Stimulated activated CD4-positive, alpha-beta T cell treated with anti-CD3 and anti-CD28 coated beads, Interleukin-1b, Interleukin-23, amount 100 ng/mL, for 48 hours (primary cell): ENCODE measurements around the gene CCDC92B.
"Not testable (repeated sequence)": the region's sequence is repeated elsewhere in the genome, so short reads cannot be mapped to it uniquely, and the experiment has no call there.

Source experiments
- DNase-seq: peaks from one replicate; pipeline ENCODE4 v3.0.0-alpha.2; 2020

CCDC92B gene

DNA sequence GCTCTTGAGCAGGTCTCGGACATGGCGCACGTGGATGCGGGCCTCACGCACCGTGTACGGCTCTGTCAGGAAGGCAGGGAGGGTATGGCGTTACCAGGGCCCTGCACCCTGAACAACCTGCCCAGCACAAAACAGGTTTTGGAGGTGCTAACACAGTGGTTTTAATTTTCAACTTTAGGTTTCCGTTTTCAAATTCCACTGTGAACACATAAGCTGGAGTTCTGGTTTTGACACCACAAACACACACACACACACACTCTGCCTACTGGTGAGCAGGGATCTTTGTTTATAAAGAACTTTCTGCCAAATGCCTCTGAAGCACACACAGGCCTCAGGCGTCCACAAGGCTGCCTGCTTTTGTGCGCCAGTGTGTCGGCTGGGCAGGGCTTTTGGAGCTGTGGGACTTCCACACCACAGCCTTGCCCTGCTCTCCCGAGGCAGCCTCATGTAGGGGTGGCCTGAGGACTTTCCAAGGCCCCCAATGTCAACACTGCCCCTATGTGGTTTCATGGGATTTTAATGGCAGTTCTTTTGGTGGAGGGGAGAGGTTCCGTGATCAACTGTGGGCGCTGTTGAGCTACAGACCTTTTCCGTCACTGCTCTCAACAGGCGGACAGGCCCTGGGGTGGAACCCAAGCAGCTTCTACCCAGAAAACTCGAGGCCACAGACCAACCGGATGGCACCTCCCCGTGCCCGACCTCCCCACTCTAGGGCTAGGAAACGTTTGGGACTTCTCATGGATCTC is 47.3 kb downstream of the CCDC92B start:
- no peak for DNase-seq

DNA sequence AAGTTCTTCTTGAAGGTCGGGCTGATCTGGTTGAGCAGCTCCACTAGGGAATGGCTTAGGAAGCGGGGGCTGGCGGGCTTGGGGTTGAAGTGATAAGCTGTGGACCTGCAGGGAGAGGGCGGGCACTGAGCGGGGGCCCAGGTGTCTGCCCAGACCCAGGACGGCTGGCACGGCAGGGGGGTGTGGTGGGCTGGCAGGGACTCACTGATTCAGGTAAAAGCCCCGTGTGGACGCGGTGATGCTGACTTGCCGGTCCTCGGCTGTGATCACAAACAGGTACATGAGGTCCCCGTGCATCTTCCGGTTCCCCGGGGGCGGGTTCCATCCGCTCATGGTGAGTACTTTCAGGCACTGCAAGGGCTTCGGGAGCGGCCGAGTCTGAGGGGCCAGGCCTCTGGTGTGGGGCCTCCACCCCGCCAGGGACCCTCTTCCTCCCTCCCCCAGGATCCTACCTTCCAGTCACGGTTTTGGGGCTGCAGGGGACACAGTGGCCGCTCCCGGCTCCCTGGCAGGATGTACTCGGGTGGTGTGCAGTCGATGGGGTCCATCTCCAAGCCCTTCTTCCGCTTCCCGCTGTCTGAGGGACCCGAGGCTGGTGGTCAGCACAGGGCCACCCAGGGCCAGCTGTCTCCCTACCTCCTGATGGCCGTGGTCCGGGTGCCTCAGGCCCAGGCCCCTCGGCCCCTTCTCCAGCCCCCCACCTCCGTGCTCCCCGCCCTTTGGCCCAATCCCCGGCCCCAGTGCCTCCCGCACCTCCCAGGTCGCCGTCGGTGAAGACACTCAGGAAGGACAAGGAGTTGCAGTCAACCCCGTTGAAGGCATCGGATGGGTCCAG is 48.1 kb downstream of the CCDC92B start:
- DNase-seq: no peak

DNA sequence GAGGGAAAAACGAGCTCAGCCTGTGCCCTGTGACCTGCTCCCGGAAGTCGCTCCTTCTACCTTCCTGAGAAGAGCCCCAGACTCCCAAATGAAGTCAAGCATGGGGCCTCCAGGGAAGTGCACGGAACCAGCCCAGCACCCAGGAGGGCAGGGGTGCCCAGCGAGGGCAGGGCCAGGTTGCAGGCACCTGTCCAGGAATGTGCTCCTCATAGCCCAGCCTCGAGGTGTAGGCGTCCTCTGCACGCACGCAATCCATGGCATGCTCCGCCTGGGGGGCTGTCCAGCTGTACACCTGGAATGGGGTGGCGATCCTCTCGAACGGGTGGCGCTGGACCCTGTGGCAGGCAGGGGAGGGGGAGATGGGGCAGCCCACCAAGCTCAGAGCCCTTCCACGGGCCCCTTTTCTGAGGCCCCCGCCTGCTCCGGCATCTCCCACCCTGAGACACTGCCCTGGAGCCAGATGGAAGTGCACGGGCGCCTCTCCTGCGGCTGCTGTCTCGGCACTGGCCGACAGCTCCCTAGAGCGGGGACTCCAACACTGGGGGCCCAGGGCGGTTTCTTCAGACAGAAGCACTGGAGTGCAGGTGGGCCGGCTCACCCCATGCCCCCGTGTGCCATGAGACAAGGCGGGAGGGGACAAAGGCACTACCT is 48.8 kb downstream of the CCDC92B start:
- no peak for DNase-seq

DNA sequence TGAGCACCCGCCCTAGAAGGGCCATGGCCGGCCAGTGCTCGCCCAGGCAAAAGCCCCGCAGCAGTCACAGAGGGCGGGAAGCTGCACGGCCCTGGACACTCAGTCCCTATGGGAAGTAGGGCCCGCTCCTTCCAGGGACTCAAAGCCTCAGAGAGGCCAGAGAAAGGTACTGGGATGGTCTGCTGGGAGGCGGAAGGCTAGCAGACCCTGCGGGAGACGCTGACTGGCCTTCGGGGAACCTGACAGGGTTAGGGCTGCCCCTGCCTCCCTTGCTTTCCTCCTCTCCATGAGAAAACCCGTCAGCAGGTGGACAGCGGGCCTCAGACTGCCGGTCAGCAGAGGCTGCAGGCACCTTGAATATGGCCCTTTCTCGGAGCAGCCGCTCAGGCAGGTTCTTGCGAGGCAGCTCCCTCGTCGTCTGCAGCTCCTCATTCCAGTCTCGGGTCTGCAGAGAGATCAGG is 49.4 kb downstream of the CCDC92B start:
- DNase-seq: no peak

DNA sequence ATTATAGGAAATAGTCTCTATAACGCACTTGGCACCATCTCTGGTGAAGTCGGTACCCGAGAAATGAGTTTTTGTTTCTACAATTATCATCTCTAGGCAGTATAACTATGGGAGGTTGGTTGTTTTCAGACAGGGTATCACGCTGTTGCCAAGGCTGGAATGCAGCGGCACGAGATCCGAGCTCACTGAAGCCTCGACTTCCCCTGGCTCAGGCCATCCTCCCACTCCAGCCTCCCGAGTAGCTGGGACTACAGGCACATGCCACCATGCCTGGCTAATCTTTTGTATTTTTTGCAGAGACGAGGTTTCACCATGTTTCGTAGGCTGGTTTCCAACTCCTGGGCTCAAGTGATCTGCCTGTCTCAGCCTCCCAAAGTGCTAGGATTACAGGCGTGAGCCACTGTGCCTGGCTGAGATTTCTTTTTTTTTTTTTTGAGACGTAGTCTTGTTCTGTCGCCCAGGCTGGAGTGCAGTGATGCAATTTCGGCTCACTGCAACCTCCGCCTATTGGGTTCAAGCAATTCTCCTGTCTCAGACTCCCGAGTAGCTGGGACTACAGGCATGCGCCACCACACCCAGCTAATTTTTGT is 50.1 kb downstream of the CCDC92B start:
- not testable (repeated sequence) for DNase-seq

DNA sequence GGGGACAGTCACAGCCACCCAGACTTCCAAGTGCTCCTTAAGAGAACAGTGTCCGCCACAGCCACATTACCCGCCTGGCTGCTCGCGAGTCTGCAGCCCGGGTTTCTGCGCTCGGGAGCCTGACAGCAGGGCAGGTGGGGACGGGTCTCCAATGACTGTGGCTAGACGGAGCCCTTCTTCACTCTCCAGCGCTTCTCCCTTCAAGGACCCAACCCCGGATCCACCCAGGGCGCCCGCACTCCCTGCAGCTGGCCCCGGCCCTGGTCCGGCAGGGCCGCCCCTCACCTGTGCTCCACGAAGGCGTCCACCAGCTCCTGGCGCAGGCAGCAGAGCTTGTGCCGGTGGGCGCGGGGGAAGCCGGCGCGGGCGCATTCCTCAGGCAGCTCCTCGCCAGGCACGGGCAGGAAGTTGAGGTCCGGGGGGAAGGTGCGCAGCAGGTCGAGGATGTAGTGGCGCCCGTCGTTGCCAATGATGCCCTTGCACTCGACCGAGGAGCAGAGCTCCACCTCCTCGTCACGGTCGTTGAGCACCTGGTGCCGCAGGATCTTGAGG is 51.8 kb downstream of the CCDC92B start:
- DNase-seq: no peak

DNA sequence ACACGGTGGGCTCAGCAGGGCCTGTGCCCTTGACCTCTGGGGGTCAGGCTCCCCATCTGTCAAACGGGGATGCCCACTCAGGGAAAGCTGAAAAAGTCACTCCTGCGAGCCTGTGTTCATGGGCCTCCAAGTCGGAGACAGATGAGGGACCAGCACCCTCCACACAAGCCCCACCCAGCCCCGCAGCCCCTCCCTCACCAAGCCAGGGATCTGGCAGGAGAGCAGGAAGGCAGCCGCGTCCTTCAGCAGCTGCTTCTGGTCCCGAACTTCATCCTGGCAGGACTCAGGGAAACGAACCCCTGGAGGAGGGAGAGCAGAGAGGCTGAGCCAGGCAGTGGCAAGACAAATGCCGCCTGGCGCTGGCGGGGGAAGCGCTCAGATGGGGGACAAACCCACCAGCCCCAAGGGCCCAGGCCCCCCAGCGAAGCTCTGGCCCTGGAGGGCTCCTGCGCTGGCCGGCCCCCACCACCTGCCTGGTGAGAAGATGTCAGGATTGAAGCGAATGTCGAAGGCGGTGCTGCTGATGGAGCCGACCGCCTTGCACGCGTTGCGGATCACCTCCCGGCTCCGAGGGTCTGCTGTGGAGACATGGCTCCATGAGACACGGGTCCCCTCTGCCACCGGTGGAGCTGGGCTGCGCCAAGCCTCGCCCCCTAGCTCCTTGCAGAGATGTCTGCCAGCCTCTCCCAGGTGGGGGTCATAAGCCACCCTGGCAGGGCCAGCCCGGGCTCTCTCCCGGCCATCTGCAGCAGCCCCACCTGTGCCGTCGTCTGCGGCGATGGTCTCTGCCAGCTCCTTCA is 53.3 kb downstream of the CCDC92B start:
- DNase-seq: no peak

DNA sequence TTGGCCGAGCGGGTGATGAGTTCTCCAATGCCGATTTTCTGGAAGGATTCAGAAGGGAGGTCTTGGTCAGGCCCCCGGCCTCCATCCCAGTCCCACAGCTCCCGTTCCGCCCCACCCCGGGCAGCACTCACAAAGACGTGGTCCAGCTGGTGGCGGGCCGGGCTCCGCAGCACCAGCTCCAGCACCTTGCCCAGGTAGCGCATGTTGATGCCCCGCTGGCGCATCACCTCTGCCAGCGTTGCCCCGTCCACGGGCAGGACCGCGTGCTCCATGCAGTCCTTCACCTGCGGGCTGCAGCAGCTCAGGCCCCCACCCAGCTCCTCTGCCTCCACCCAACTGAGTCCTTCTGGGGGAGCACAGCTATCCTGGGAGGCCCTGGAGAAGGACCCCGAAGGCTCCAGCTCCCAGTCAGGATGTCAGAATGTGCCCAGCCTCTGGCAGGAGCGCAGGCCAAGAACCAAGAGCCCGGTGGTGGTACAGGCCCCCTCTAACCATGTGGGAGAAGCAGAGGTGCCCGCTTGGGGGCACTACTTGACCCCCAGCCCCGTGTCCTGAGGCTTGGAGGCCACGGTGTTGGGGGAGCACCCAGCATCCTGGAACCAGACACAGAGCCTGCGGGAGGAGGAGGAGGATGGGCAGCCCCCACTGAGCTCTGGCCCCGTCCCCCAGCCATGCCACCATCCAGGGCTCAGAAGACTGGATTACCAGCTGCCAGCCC is 54.0 kb downstream of the CCDC92B start:
- DNase-seq: no peak

DNA sequence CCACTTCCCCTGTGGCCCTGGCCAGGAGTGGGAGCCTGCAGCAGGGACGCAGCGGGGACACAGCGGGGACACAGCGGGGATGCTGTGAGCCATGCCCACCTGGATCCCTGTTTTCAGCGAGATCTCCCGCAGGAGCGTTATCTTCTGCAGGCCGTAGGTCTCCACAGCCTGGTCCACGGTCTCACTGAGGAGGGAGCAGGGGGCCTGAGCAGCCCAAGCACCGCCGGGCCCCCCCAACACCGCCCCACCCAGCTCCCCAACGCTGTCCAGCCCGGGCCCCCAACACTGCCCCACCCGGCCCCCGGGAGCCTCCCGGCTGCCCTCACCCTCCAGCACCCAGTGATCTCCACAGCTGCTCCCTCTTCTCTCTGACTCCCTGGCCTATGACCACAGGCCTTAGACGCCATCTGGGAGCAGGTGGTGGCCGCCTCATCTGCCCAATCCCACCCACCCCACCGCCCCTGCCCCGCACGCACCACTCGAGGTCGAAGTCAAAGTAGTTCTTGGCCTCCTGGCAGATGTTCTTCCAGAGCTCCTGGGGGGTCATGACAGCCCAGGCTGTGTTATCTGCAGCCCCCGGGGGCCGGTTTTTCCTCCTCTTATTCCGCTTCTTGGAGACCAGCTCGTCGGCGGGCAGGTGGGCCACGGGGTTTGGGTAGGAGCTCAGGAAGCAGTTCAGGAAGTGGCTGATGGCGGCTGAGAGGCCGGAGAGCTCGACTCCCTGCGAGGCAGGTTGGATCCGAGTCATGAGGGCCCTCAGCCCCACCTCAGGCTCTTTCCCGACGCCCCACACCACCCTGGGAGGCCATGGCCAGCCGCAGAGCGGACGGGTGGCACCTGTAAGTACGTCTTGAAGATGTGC is 54.8 kb downstream of the CCDC92B start:
- DNase-seq: no peak

DNA sequence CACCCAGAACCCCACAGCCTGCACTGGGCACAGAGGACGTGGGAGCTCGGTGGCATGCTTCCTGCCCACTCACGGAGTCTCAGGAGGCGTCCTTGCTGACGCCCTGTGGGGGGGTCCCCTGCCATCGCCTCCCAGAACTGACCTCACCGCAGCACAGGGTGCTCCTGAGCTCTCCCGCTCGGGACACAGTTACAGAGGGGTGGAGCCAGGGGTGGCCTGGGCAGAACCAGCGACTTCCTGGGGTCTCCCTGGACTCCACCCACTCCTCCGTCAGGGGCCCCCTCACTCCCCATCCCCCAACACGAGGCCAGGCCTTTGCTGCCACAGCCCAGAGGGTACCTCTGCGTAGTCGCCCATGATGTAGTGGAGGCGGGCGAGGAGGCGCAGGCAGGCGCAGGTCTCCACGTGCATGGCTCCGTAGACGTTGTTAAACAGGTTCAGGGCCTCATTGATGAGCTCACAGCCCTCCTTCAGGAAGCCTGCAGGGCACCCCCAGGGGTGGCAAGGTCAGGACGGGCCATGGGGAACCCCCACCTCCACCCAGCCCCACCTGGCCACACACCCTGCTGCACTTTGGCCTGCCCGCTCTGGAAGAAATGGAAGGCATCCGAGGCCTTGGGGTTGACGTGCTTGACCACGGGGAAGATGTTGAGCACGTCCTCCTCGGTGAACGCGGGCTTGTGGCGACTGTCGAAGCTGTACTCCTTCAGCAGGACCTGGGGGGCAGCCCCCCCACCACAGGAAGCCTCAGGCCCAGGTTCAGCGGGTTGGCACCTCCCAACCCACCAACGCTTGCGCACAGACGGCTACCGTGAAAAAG is 55.7 kb downstream of the CCDC92B start:
- no peak for DNase-seq

DNA sequence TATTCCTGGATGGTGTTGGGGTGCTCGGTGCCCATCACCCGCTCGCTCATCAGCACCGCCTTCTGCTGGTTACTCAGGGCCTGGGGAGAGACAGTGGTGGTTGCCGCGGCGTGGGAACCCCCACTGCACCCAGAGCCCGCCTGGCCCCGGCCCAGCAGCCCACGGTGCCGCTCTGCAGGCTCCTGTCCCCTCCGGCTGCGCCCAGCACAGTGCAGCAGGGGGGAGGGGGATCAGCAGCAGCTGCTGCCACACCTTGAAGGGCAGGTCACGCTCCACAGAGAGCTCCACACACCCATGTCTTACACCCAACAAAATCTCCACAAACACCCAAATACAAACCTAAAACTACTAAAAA is 56.7 kb downstream of the CCDC92B start:
- DNase-seq: no peak

DNA sequence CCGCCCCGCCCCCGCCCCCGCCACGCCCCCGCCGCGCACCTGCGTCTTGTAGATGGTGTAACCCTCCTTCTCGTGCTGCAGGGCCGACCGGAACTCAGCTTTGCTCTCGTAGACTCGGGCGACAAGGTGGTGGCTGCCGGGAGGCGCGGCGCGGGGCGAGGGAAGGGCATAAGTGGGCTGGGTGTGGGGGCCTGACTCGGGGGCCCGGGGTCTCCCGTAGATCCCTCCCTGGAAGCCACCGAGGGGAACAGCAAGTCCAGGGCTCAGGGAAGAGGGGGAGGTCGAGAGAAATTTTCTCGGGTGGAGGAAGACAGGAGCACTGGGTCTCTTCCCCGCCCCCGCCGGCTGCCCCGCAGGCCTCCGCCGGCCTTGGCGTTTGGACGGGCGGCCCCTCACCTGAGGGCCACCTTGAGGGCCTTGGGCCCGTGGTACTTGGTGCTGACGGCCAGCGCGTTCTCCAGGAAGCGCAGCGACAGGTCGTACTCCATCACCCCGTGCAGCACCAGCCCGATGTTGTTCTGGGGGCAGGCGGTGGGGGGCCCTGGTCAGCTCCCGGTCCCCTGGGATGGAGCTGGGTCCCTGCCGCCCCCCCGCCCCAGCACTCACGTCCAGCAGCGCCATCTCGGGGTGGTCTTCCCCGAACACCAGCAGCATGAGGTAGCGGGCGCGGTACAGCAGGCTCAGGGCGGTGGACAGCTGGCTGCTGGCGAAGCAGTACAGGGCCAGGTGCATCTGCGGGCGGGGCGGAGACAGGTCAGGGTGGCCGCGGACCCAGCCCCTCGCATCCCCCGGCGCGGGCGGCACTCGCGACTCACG is 57.3 kb downstream of the CCDC92B start:
- DNase-seq: no peak

DNA sequence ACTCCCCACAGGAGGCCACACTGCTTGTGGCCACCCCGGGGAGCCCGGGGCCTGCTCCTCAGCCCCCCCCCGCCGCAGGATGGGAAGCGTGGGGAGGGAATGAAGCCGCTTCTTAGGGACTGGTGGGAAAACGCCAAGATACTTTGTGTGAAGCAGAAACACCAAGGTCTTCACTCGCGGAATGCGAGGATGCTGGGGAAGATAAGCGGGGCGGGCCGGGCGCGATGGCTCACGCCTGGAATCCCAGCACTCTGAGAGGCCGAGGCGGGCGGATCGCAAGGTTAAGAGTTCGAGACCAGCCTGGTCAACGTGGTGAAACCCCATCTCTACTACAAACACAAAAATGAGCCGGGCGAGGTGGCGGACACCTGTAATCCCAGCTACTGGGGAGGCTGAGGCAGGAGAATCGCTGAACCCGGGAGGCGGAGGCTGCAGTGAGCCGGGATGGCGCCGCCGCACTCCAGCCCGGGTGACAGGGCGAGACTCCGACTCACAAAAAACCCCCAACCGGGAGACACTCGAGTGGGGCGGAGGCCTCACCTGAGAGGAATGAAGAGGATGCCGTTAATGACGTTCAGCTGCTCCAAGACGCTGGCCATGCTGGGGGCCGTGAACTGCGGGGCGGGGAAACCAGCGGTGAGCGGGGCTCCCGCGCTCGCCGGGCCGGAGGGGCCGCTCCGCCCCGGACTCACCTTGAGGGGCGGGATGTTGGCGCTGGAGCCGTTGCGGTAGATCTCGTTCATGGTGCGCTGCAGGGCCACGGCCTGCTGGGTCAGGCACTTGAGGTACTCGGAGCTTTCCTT is 58.2 kb downstream of the CCDC92B start:
- DNase-seq: no peak

DNA sequence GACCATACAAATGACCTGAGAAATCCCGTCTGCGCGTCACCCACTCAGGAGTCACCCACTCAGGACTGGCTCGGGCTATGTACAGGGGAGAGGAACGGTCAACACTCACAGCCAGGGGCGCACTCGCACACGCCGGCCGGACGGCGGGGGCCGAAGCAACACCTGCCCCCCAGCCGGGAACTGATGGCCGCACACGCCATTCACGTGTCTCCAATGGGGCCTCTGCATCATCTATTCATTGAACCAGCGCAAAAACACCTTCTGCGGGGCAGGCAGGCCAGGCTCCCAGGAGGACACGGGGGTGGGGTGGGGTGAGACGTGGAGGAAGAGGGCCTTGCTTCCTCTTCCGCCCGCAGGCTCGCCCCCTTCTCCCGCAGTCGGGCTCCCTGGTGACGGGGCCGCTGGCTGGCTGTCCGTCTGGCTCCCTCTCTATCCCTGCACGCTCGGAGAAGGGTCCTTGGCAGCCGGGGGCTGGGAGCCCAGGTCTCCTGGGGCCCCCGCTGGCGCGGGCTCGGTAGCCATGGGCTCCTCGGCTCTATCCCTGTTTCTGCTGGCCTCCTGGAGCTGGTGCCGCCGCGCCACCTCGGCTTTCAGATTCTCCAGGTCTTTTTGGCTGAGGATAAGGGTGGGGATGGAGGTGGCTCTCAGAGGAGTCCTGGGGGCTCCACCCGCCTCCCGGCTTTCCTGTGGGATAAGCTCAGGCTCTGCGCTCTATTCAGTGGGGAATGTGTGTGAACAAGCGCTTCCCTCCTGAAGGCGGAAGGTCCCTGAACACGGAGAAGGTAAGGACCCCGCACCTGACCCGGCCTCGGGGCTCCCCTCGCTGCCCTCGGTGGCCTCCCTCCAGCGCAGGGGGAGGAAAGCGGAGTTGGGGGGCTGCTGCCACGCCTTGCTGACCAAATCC is 59.0 kb downstream of the CCDC92B start:
- no peak for DNase-seq

DNA sequence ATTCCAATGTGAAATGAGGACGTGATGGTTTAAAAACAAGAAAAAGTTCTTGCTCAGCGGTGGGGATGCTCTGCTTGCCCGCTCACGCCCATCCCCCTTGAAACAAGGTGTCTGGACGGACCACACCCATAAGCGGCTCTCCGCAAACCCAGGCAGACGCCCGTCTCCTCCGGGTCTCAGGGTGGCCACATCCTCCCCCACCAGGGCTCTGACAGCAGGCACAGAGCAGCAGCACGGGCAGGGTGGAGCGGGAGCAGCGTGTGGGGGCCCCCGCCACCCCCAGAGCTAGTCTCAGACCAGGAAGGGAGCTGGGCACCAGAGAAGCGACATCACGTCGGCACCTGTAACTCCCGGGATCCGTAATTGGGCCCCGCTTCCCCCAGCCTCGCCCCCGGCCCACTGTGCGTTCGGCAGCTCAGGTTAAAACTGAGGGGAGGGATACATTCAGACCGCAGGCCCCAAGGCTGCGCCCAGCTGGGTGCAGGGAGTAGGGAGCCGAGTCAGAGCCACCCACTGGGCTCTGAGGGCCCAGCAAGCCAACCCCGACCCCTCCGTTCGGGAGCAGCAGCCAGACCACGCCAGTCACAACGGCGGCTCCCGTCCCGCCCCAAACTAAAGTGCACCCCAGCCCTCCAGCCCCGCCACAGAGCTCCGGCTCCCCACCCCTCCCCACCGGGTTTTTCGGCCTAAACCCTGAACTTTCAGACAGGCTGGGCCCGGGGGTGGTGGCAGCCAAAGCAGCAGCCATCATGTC is 59.9 kb downstream of the CCDC92B start:
- no peak for DNase-seq
